ENCODE results near the gene KRTAP5-4.
"Not testable (repeated sequence)": the region's sequence is repeated elsewhere in the genome, so short reads cannot be mapped to it uniquely, and the experiment has no call there.

KRTAP5-4 gene

DNA sequence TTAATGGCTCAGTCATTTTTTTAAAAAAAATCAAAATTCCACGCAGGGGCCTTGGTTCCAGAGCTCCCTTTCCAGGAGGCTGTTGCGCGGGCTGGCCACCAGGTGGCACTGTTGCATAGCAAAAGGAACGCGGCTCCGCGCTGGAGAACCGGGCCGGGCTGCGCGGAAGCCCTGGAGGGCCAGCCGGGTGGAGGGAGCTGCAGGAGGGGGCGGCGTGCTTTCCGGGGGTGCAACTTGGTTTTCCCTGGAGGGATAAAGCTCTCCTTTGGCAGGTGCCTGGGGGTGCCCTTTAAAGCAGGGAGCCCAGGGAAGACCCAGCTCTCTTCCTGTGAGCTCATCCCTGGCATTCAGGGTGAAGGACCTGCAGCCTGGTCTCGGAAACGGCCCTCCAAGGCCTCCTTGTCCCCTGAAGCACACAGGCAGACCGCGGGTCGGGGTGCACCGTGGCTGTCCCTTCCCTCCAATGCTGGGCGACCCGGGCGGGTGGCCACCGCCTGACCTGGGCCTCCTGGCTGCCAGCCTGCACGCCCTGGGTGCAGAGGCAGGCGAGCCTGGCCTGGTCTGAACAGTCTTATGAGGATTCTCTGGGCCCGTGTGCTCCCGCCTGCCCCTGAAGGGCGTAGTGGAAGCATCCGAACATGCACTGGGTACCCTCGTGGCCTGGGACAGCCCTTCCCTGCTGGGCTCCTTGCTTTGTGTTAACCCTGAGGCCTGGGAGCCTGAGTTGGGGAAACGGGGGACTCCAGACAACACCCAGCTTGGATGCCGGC lies 31.0 kb upstream of the KRTAP5-4 start:
- peak; percentile 73 for DNase-seq

DNA sequence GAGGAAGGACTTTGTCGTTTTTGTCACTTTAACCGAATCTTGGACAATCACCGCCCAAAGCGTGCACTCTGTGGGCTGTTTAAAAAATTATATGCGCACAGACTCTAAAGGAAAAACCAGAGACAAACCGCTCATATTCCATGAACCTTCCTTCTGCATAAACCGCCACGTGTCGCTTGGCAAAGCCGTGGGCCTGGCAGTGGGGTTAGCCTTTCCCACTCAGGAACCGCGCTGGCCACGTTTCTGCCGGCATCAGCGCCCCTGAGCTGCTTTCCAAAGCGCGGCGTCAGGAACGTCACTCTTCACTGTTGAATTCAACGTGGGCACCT lies 30.5 kb upstream of the KRTAP5-4 start:
- DNase-seq: no peak

DNA sequence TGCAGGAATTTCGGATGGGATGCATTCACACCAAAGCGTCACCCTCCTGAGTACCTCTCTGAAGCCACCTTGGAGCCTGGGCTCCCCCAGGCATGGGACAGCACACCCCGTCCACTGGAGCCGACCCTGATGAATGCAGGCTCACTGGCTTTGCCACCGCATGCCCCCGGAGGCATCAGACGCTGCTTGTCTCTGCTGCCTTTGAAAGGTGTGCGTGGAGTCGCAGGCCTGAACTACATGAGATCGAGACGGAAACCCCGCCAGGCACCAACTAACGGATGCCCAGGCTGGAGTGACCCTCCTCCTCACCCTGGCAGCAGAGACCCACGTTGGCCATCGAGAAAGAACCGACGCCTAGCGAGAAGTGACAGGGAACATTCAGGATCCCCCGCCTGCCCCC lies 30.1 kb upstream of the KRTAP5-4 start:
- DNase-seq: no peak

DNA sequence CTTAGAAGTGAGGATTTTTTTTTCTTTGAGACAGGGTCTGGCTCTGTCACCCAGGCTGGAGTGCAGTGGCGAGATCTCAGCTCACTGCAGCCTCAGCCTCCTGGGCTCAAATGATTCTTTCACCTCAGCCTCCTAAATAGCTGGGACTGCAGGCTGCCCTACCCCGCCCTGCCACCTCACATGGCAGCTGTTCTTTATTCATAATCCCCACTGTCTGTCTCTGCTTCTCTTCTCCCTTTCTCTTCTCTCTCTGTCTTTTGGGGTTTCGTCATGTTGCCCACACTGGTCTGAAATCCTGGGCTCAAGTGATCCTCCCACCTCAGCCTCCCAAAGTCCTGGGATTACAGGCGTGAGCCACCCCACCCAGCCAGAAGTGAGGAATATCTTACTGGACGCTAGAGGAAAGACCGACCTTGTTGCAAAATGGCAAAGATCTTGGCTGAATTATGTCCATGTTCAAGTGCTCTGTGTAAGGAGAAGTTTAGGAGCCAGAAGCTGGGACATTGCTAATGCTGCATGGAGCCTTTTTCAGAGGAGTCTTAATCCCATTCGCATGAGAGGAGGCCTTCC lies 29.6 kb upstream of the KRTAP5-4 start:
- no peak for DNase-seq

DNA sequence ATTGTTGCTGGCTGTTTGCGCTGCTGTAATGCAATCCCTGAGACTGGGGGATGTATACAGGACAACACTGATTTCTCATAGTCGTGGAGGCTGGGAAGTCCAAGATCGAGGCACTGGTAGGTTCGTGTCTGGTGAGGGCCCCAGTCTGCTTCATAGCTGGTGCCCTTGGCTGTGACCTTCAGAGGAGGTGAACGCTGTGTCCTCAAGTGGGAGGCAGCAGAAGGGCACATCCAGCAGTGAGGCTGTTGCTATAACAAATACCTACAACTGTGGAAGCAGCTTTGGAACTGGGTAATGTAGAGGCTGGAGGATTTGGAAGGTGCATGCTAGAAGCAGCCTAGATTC lies 29.0 kb upstream of the KRTAP5-4 start:
- no peak for DNase-seq

DNA sequence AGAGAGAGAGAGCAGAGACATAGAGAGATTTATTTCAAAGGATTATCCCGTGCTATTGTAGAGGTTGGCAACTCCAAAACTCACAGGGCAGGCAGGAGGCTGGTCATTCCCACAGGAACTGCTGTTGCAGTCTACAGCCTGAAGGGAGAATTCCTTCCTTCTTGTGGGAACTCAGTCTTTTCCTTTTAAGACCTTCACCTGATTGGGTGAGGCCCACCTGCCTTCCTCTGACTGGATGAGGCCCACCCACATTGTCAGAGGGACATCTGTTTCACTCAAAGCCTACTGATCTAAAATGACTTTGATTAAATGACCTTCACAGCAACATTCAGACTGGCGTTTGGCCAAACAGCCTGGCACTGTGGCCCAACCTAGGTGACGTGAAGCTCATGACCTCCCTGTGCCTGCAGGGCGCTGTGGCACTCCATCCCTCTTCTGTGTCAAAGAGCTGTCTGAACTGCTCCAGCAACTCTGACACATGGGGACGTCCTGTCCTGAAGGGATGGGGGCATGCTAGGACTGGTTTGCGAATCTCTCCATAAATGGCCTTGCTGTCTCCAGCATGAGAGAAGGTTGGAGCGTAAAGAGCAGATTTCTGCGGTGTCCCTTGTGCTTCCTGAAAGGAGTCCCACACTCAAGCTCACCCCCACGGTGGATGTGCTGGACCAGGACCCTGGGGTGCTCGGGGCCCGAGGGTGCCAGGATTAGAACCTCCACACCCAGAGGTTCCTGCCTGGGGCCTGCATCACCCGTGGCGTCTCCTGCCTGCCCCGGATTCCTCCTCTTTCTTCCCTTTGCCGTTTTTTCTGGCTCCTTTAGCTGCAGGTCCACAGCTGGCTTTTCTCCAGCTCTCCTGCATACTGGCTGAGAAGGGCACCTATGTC lies 28.3 kb upstream of the KRTAP5-4 start:
- DNase-seq: no peak

DNA sequence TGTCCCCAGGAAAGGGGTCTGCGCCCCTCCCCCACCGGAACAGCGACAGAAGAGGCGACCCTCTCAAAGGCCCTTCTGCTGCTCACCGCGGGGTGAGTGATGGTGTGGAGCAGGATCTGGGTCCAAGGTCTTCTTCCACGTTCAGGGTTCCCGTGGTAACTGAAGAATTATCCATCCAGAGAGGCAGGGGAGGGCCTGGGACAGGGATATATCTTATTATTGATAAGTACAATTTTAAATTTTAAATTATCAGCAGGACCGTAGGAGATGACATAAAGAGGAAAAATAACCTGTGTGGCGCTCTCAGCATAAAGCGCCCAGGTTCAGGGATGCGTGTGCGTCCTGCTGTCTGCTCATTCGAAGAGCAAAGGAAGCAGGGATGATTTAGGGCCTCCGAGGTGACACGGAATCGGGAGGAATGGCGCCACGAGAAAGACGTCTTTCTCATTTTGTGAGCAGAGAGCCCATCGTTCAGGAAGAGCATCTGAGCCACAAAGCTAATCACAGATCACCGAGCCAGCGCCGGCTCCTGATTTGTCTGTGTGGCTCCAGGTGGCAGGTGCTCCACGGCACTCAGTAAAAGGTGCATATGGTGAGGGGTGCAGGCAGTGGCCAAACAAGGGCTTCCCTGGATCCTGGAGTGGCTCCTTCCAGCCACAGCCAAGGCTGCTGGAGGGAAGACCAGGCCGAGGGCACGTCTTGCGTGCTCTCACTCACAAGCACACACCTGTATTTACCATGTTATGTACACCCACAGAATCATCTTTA lies 26.9 kb upstream of the KRTAP5-4 start:
- no peak for DNase-seq

DNA sequence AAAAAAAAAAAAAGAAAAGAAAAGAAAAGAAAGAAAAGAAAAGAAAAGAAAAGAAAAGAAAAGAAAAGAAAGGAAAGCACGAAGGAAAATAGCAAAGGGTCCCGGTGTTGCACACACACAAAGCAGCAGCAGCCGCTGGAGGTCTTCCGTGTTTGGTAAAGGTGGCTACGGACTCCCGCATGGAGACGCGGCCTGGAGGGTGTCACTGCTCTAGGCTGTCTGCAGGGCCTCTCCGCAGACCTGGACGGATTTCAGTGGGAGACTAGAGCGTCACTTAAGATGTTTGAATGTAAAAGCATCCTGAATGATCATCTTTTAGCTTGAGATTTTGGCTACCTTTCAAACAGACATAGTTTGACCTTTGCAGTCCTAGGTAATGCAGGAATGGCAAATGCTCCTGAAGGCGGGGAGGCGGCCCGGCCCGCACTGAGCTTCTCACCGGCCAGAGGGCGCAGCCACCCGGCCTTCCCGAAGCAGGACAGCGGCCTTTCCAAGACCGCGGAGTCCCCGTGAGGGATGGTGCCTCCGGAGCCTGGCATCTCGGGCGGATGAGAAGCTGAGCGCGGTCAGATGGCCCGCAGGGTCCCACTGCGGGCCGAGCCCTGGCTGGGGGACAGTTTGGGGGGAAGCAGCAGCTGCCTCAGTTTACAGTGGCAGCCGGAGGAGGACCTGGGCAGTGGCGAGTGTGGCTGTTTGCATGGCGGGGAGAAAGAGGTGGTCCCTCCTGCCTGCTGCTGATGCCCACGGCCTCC lies 26.1 kb upstream of the KRTAP5-4 start:
- DNase-seq: no peak

DNA sequence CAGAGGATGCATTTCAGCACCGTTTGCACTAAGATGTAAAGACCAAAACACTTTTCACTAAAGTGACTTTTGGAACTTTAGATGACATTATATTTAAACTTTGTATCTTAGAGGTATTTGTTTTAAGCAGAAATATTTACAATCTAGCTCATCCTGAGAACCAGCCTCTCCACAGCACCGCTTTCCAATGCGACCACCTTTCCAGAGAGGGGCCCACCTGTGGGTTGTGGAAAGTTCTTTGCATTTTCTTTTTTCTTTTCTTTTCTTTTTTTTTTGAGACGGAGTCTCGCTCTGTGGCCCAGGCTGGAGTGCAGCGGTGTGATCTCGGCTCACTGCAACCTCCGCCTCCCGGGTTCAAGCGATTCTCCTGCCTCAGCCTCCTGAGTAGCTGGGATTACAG lies 24.6 kb upstream of the KRTAP5-4 start:
- DNase-seq: not testable (repeated sequence)

DNA sequence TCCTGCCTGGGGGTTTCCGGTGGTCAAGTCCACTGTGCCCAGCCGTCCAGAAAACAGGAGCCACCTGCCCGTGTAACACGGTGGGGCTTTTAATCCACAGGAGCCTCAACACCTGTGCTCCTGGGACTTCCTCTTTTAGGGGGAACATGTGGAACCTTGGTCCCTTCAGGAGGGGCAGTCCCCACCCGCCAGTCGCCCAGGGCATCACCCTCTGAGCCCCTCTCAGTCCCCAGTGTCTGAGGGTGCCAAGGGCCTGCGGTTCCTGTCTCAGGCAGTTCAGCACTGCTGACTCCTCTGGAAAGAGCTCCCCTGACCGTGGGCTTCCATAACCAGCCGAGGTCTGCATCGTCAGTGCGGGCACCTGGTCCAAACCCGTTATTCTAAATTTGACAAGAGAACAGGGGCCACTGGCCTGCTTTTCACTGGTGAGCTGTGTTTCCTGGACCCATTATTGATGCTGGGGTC lies 23.5 kb upstream of the KRTAP5-4 start:
- DNase-seq: no peak

DNA sequence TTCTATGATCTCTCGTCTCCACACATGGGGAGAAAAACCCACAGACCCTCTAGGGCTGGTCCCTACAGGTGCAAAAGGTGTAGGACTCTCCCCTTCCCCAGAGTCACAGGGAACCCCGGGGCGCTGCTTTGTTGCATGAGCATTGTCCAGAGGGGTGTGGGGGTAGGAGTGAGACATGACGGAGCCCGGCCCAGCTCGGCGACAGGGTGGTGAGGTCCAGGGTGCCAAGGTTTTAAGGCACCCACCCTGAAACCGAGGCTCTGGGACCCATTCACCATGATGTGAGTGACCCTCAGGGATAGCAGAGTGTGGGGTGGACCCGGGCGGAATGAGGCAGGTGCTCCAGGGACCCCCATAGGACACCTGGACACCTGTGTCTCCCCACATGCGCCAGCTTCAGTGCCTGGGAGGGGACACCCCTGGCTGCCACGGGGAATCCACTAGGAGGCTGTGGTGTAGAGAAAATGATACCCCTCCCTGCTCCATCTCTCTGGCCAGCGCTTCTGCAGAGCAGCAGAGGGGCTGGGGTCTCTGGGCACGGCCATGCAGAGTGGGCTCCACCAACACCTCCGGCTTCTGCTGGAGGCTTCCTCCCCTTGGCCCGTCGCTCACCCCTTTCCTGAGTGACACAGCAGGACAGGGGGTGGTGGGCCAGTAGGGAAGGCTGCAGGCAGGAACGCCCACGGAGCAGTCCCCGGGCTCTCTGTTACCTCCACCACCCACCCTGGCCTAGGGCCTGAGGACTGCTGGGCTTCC lies 22.8 kb upstream of the KRTAP5-4 start:
- no peak for DNase-seq

DNA sequence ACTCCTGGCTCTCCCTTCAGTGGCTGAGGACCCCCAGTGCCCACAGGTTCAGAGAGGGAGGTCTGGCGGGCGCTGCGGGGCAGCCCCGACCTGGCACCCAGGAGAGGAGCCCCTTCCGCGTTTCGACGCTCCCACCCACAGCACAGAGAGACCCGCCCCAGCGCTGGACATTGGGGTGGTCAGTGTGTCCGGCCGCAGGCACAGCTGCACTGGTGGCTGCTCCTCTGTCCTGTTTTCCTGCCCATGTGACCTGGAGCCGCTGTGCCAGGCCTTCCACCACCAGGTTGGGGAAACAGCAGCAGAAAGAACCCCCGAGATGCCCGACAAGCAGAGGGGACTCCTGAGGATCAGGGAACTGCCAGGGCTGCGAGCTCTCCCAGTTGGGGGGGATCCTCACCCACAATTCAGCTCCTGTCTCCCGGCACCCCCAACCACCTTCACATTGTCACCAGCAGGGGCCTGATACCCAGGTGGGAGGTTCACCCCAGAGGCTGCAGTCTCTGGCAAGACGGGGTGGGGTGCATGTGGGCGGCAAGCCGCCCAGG lies 21.3 kb upstream of the KRTAP5-4 start:
- DNase-seq: no peak

DNA sequence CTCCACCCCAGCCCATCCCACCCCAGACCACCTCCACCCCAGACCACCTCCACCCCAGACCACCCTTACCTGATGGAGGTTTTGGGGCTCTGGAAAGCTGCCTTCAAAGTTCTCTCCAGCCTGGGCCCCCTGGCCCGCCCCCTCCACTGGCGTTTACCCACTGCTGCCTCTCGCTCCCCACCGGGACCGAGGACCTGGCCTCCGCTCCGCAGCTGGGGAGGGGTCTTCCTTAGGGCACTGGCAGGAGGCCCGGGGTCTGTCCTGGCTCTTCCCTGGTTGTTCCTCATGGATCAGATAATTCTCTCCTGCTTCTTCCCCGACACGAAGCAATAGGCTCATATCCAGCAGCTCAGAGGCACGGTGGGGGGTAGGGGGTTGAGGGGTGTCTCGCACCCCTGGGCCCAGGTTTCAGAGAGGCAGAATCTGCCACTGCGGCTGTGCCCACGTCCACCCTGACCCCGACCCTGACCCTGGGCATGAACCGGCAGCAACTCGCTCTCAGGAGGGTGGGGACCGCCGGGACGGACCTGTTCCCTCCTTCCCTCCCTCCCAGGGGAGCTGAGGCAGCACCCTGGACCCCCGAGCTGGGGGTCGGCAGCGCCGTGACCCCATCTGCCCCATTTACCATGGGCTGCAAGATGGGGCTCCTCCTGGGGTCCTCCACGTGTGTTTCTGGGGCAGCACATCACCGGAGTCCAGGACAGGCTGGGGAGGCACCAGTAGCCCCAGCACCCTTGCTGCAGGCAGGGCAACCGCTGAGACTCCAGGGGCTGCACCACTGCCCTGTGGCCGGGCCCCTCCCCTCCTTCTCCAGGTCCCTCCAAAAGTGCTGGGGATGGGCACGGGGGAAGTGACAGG lies 20.6 kb upstream of the KRTAP5-4 start:
- no peak for DNase-seq

DNA sequence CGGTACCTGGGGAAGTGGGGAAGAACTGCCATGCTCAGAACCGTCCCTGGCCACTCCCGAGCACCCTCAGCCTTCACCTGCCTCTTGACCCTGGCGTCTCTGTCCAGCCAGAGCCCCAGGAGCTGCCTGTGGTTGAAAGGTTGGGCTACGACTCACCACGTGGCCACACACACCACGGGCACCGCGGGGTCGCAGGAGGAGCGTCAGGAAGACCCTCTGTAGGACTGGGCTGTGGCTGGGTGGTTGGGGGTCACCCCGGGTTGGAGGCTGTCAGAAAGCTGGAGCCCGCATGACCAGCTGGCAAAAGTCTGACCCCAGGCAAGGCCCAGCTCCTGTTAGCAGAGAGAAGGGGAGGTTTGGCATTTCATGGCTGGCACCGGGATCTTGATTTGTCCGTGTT lies 19.2 kb upstream of the KRTAP5-4 start:
- DNase-seq: no peak

DNA sequence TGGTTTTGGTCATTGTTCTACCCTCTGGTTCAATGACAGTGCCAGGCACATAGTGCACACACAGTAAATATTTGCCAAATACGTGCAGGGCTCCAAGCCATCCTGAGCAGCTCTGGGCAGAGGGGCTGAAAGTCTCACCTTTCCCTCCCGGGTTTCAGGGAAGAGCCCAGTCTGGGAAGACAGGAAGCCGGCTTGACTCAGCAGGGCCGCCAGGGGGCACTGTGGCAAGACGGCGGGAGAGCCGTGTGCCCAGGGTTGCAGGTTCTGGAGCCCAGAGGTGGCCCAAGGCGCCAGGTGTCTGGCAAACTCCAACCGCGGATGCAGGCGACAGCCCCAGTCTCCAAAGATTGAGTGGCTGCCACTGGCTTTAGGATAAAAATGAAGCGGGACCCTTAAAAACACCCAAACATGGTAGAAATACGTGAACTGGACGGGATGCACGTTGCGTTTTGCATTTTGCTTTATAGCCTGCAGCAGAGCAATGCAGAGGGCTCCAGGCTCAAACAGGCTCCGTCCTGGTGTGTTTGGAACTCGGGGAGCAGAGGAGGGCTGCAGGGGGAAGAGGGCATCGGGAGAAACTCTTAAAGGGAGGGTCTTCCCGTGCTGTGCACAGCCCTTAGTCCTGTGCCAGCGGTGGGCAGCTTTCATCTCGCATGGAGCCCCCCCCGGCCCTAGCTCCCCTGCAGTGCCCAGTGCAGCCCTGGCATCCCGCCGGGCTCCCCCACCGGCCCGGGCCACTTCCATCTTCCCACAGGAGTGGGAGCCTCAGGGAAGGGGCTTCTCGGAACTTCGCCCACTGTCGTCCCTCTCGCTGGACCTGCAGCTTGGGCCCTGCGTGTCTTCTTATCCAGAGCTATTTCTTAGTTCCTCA lies 18.4 kb upstream of the KRTAP5-4 start:
- DNase-seq: peak; percentile 41

DNA sequence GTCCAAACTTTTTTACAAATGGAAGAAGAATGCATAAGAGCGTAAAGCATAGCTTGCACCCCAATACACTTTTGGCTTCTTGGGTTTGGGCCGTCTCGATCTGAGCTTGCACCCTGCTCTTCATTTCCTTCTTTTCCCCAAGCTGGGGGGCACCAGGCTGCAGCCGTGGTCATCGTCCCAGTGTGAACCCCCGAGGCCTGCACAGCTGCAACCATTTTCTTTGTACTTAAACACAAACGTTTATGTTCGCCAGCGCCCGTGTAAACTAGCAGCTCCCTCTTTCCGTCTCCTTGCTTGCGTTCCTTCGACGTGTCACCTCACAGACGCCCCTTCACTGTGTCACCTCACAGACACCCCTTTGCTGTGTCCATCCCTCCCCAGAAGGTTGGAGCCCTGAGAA lies 17.7 kb upstream of the KRTAP5-4 start:
- DNase-seq: no peak

DNA sequence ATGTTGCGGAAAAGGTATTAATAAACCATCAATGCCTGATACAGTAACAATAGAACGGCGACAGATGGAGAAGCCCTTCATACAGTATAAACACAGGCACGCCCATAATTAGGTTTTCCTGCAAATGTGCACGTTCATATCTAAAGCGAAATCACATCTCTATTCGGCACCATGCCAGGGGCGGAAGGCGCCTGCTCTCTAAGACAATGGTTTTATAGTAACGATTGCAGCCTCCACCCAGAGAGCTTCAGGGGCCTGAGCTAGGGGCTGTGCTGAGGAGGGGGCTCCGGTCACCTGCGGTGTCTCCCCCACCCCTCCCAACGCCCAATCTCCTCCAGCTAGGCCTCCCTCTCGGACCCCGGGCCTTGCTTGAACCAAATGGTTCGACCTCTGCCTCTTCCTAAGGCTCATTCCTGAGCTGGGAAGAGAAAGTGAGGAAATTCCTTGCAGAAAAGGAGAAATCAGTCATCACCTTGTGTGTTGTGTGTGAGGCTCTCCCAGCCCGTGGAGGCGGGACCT lies 17.2 kb upstream of the KRTAP5-4 start:
- no peak for DNase-seq

DNA sequence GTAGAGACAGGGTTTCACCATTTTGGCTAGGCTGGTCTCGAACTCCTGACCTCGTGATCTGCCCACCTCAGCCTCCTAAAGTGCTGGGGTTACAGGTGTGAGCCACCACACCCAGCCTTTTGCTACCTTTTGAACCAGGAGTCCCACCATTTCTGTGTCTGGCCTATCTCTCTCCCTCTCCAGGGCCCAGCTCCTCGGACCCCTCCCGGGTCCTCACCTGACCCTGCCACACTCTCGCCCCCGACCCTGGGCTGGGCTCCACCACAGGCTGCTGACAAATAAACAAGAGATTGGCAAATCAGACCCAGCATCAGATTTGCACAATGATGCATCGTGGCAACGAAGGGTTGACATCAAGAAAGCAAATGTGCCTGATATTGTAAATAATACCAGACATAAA lies 16.4 kb upstream of the KRTAP5-4 start:
- no peak for DNase-seq

DNA sequence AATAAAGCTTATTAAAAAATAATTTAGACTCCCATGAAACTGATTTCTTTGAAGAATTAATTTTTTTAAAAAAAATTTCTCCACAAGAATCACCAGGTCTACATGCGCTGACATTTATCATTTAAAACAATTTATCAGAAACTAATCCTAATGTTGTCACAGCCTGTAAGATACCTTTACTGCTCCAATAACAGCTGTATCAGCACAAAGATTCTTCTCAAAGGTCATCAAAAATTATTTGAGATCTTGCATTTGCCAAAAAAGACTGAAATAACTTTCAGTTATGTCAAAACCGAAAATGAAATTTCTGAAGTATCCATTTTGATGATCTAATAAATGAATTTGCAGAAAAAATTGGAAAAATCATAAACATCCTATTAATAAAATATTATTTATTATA lies 15.7 kb upstream of the KRTAP5-4 start:
- no peak for DNase-seq
